HuH-7.5 (cell line): ENCODE results near the gene DDX31.
A peak's percentile ranks its signal among the peaks of the same experiment; 100 is the strongest.

Source experiments
- DNase-seq: peaks from one replicate; pipeline ENCODE4 v3.0.0; 2011; ENCODE audit warnings: low spot score

The DDX31 gene

DNA sequence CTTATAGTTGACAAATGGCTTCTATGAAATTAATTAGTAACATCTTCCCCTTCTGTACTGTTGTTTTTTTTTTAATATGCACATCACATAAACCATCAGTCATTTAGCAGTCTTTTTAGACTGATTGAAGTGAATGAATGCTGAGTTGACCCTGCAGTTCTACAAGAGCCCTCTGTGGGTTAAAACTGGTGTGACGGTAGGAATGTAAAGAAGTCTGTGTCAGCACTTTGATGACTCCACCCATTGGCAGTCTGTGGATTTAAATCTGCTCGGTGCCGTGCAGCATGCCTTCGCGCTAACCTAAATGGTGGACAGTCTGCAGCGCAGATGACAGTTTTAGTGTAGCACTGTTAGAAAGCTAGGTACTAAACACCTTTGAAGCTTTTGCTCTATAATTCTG is 3.6 kb upstream of the DDX31 start:
- DNase-seq, result peak; percentile 42

DNA sequence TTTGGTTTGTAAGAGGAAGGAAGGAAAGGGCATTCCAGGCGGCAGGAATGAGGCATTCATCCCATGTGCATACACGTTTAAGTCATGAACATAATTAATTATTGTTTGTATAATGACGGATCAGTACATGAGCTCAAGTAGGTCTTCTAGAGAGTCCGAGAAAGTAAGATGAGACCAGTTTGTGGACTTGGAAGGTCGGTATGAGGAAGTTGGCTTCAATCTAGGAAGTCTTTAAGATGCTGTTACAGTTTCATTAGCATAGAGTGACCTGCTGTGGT is 2.6 kb upstream of the DDX31 start:
- no peak for DNase-seq

DNA sequence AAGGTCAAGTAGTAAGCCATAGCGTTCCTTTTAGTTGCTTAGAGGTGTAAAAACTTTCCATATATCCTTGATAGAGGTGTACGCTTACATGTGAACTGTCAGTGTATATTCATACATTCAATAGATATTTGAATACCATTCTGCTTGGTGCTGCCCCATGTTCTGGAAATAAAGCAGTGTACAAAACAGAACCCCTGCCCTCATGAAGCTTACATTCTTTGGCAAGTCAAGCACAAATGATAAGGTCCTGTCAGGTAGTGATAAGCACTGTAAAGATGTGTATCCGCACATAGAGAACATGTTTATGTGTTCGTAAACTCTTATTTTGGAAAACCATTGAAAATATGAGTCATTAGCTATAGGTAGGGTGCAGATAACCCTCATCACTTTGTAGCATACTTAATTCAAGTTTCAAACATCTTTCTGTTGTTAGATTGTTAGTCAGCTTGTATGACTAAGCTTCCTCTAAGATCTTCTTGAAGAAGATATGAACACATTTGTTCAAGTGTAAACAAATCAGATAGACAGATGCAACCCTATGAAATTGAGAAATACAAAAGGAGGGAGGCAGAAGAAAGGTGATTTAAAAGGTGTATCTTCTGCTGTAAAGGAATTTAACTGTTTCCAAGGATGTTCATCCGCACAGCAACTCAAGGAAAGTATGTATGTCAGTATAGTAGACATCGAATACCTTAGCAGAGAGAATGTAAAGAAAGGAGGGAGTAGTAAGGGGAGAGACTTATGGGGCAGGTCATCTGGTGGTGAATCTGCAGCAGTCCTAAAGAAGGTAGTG is 2.0 kb upstream of the DDX31 start:
- DNase-seq, result no peak

- peak; percentile 66 for DNase-seq
Measured at GRCh38 chr9:132670457-132671391, 941 bp upstream of the DDX31 start, which contains the start of gene GTF3C4. Gene GTF3C4 (plus strand): TSS chr9:132670464. CDS start chr9:132670599, 135 bp downstream.

GRCh38 chr9:132669319-132669697 is 475 bp downstream of the DDX31 start:
- DNase-seq, result peak; percentile 54

GRCh38 chr9:132663851-132664250 is 5.9 kb downstream of the DDX31 start:
- no peak for DNase-seq

DNA sequence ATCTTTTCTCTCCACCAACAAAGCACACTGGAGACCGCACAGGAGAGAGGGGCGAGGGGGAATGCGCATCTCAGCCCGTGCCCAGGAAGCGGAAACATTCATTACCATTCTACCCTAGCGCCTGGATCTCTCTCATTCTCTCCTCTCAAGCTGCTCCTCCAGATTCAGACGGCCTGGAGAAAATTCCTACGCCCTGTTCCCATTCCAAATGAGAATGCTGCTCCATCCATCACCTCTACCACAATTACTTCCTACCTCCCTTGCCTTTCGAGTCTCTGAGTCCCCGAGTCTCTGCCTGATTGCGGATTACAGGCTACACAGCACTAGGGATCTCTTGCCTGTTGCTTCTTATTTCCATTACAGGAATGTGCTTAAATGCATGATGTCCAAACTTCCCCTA is 6.7 kb downstream of the DDX31 start:
- no peak for DNase-seq

DNA sequence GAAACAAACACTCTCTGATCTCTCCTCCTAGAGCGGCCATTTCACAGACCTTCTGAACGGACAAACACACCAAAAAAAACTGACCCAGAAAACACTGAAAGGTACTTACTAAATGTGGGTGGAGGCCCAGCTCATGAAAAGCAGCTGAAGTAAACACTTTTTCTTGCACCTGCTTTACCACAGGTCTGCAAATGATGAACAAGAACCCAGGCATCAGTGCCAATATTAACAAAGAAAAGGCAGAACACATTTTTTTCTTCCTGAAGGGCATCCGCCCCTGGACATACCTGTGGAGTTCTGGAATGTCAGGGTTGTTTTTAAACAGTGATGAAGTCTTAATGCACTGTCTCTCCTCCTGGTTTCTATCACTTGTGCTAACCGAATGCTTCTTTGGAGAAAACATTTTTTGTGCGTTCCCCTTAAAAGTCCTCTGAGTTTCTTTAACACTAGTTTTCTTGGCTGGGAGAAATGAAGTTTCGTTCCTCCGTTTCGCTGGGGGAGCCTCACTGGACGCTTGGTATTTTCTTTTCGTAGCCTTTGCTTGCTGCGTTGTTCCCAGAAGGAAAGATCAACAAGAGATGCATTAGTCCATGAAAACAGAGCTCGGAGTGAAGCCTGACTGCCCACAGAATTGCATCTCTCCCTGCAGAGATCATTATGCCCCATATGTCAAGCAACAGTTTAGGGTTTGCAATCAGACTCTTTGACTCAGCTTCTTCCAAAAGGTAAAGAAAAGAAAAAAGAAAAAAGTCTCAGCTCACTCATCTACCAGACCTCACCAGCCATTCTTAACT is 7.4 kb downstream of the DDX31 start:
- no peak for DNase-seq

- no peak for DNase-seq
Measured at GRCh38 chr9:132656299-132656698, 13.5 kb downstream of the DDX31 start.

DNA sequence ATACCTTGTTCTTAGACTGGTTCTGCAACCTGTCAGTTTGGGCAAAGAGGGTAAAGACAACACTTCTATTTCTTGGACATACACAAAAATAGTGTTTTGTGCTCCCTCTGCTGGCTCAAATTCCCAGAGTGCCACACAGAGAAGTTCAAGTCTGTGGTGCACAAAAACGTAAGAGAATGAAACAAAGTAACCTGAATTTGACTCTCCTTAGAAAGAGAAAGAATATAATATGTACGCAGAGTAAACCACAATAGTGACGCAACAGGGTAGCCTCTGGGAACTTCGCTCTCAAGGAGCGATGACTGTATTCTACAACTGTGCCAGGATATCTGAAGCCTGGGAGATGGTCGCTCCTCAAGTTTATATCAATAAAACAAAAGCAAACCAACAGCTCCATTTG is 18.5 kb downstream of the DDX31 start:
- no peak for DNase-seq

DNA sequence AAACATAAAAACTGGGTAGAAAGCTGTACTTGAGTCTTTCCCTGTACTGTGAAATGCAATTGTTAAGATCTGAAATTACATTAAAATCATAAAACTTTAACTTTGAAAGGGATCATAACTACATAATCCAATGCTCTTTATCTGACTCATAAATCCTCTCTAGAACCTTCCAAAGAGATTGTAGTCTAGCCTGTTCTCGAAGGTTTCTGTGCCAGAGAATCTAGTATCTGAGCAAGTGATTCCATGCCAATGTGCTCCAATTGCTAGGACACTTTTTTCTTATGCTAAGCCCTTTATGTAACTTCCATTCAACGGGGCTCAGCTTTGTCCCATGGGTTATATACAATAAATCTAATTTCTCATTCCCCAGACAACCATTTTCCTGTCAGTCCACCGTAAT is 21.1 kb downstream of the DDX31 start:
- no peak for DNase-seq

DNA sequence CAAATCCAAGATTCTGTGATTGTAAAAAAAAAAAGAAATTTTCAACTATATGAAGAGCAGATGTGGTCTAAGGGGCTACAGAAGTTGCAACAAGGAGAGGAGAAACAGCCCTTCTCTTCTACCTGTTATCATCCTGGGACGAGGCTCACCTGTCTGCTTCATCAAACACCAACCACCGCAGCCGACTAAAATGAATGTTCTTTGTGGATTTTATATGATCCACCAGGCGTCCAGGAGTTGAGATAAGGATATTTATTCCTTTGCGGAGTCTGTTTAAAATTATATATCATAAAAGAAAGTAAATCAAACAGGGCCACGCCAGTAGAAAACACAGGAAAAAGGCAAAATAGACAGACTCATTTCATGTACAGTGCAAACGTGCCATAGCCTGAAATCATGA is 21.5 kb downstream of the DDX31 start:
- no peak for DNase-seq

DNA sequence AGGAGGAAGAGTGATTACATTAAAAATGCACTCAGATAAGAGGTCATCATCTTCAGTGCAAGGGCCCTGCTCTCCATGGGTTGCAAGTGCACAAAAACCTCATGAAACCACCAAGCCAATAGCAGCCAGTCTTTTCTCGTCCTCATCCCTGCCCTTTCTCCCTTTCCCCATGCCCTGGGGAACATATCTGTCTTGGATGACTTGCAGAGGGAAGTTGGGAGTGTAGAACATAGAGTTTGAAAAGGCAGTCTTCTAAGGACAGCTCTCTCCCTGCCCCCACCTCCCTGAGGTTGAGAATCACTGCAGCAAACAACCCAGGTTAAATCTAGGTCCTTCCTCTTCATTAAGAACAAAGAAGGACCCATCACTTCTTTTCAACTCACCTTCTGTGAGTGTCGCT is 22.0 kb downstream of the DDX31 start:
- no peak for DNase-seq

GRCh38 chr9:132647355-132647754 is 22.4 kb downstream of the DDX31 start:
- no peak for DNase-seq

GRCh38 chr9:132646726-132647125 is 23.1 kb downstream of the DDX31 start:
- DNase-seq, result no peak

DNA sequence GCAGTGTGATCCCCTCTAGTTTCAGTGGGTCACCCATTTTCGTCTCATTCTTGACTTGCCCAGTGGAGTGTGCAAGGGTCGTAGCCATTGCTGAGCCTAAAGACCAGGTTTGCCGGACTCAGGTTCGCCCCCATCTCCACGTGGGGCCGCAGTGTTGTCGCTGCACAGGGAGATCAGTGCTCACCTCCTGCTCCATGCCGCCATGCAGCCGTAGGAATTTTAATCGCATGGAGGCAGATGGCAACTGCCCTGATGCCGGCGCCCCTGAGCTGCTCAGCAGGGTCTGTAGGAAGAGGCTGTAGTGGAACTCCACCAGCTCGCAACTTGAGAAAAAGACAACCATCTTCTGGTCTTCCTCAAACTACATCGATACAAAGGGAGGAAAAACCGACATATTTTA is 24.1 kb downstream of the DDX31 start:
- DNase-seq, result no peak

- DNase-seq, result no peak
Measured at GRCh38 chr9:132645306-132645705, 24.5 kb downstream of the DDX31 start.

GRCh38 chr9:132644251-132644650 is 25.5 kb downstream of the DDX31 start:
- peak; percentile 15 for DNase-seq

- no peak for DNase-seq
Measured at GRCh38 chr9:132641216-132641615, 28.6 kb downstream of the DDX31 start.

- no peak for DNase-seq
Measured at GRCh38 chr9:132639322-132639721, 30.5 kb downstream of the DDX31 start.

DNA sequence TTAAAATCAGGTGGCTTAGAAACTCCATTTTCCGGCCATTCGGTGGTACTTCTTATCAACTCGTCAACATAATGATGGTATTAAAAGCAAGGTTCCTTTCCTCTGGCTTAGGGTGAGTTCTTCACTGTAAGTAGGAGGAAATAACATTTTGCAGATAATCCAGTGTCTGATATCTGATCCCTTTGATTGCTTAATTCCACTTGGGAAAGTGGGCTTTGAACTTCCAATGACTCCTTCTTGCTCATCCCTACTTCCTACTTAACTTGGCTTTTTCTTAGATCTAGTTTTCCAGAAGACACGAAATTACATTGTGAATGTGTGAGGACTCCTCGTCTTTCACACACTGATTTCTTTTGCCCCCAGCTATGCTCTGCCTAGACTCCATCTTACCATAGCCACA is 31.5 kb downstream of the DDX31 start:
- no peak for DNase-seq

DNA sequence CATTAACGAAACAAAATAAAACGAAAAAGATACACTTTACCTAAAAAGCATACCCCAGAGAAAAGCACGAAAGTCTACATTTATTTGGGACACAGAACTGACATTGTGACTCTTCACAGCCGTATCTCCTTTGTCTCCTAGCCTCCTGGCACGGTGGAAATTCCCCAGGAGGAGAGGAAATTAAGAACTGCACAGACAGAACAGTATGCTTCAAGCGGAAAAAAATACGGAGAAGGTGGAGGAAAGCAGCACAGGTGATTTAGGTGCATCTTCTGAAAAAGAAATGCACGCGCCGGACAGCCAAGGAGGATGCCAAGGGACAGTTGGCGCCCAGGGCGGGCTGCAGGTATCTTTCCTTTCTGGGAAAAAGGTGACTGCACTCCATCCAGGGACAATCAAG is 32.0 kb downstream of the DDX31 start:
- DNase-seq, result no peak

DNA sequence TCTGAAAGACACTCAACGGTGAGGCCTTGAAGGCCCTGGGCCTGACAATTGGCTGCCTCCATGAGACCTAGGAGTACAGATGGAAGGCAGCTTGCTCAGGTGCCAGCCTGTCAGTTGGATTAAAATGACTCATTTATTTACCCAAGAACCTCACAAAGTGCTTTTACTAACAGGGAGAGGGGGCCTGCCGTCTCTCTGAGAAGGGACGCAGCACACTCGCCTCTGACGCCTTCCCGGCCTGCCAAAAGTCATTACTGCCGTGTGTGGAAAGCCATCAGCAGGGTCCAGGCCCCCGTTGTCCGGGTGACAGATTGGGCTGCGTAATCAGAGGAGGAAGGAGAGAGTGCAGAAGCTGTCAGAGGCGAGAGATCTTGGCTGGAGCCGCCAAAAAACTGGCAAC is 32.4 kb downstream of the DDX31 start:
- DNase-seq, result no peak
